ENCODE data around the gene TMBIM1. TPM values are rescaled to one million over a fixed set of nuclear protein-coding genes. Genes with fewer than 3 reads are reported as not detected.

The TMBIM1 gene
- total and polyA plus RNA-seq, 2 experiments from 2014 or later, result 18.8 to 25.9 TPM

- peak in 1 of 2 donors; percentile 39 for DNase-seq (ENCODE audit: low read depth in 1 of 2, low spot score in 1 of 2)
- TF ChIP-seq CTCF (IDR thresholded peaks at IDR 0.05; ENCODE audit: low read depth, low read length), result no peak
- no peak overlapping the region for H3K4me3 ChIP-seq
- H3K9me3 ChIP-seq (ENCODE audit: low read depth), result no peaks in the 10 kb centered on the region
- H3K4me1 ChIP-seq (ENCODE audit: low read depth), result peaks cover 18% of the 10 kb centered on the region
- H3K27ac ChIP-seq, result peak overlapping the region; percentile 90
- H3K27me3 ChIP-seq, result no peaks in the 10 kb centered on the region
- H3K36me3 ChIP-seq, result peaks cover 43% of the 10 kb centered on the region
These were observed 63.8 kb downstream of the TMBIM1 start for GRCh38 chr2:218228366-218229090.

GRCh38 chr2:218226903-218227302, 65.4 kb downstream of the TMBIM1 start:
- Histone ChIP-seq H3K27ac (no peak overlapping the region), H3K4me3 (no peak overlapping the region), H3K36me3 (peaks cover 36% of the 10 kb centered on the region), H3K9me3 (ENCODE audit: low read depth) (no peaks in the 10 kb centered on the region), H3K4me1 (ENCODE audit: low read depth) (peaks cover 25% of the 10 kb centered on the region), H3K27me3 (no peaks in the 10 kb centered on the region)
- no peak for TF ChIP-seq CTCF (IDR thresholded peaks at IDR 0.05; ENCODE audit: low read depth, low read length)
- DNase-seq (ENCODE audit: low read depth in 1 of 2, low spot score in 1 of 2), result no peak

Other genes starting within 250 kb of the TMBIM1 start
- not detected in 2 replicates for gene RUFY4, start 223.2 kb downstream of the TMBIM1 start, total RNA-seq
- not detected in 2 replicates for gene RUFY4, start 223.2 kb downstream of the TMBIM1 start, polyA plus RNA-seq
- 0.04 and 0.09 TPM in 2 replicates for gene CXCR2, start 166.5 kb downstream of the TMBIM1 start, total RNA-seq
- 0.30 and 0.57 TPM in 2 replicates for gene CXCR2, start 166.5 kb downstream of the TMBIM1 start, polyA plus RNA-seq
- not detected in 2 replicates for gene CXCR1, start 125.5 kb downstream of the TMBIM1 start, total RNA-seq
- not detected in 2 replicates for gene CXCR1, start 125.5 kb downstream of the TMBIM1 start, polyA plus RNA-seq
- 223 and 250 TPM in 2 replicates for gene ARPC2, start 75.3 kb downstream of the TMBIM1 start, total RNA-seq
- 379 and 442 TPM in 2 replicates for gene ARPC2, start 75.3 kb downstream of the TMBIM1 start, polyA plus RNA-seq
- gene GPBAR1, start 31.5 kb downstream of the TMBIM1 start, total RNA-seq, result 2.4 and 4.4 TPM in 2 replicates
- 2.9 and 7.9 TPM in 2 replicates for gene GPBAR1, start 31.5 kb downstream of the TMBIM1 start, polyA plus RNA-seq
- 269 and 315 TPM in 2 replicates for gene AAMP, start 22.4 kb downstream of the TMBIM1 start, total RNA-seq
- gene AAMP, start 22.4 kb downstream of the TMBIM1 start, polyA plus RNA-seq, result 273 and 276 TPM in 2 replicates
- 103 and 173 TPM in 2 replicates for gene PNKD, start 22.0 kb downstream of the TMBIM1 start, total RNA-seq
- 206 and 287 TPM in 2 replicates for gene PNKD, start 22.0 kb downstream of the TMBIM1 start, polyA plus RNA-seq
- gene CATIP, start 64.4 kb upstream of the TMBIM1 start, total RNA-seq, result 2.0 and 5.5 TPM in 2 replicates
- 1.2 and 5.0 TPM in 2 replicates for gene CATIP, start 64.4 kb upstream of the TMBIM1 start, polyA plus RNA-seq
- 0.25 and 0.63 TPM in 2 replicates for gene SLC11A1, start 89.8 kb upstream of the TMBIM1 start, total RNA-seq
- gene SLC11A1, start 89.8 kb upstream of the TMBIM1 start, polyA plus RNA-seq, result 0.81 and 1.1 TPM in 2 replicates
- 147 and 179 TPM in 2 replicates for gene CTDSP1, start 107.4 kb upstream of the TMBIM1 start, total RNA-seq
- 22.6 and 35.5 TPM in 2 replicates for gene CTDSP1, start 107.4 kb upstream of the TMBIM1 start, polyA plus RNA-seq
- gene VIL1, start 126.6 kb upstream of the TMBIM1 start, total RNA-seq, result 0.63 and 1.1 TPM in 2 replicates
- 0.52 and 0.65 TPM in 2 replicates for gene VIL1, start 126.6 kb upstream of the TMBIM1 start, polyA plus RNA-seq